ENCODE results near the gene SLIRP.

DNA sequence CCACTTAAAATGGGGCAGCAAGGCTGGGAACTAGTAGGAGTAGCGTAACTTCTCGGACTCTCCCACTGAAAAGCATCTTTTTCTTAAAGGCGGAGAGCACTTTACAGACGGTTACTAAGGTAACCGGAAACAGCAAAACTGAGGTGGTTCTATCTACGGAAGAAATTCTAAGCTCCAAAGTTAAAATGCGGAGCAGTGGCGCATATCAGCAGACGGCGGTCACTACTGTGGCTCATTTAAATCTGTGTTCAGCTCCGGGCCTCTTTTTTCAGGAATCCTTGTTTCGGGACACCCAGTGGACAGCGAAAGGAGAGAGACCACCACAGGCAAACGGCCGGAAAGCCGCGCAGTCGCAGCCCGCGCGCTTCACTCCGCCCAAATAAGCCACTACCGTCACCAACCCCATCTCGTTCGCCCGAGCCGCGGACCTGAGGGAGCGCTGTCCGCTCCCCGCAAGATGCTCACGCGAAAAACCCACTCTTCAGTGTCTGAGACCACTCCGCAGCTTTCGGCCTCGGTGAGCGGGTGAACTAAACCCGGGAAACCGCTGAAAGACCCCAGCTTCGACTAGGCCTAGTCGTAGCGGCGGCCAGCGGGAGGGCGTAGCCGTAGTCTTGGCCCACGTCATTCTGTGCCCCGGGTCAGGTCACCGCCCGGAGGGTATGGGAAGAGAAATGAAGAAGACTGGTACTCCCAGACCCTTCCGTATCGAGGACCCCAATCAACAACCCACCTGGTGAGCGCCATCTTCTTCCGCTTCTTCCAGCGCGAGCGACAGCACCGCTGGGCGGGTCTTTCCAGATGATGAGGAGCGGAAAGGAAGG is 52.7 kb downstream of the SLIRP start, which contains the start of gene SNW1:
- TF ChIP-seq, protein P1, sequence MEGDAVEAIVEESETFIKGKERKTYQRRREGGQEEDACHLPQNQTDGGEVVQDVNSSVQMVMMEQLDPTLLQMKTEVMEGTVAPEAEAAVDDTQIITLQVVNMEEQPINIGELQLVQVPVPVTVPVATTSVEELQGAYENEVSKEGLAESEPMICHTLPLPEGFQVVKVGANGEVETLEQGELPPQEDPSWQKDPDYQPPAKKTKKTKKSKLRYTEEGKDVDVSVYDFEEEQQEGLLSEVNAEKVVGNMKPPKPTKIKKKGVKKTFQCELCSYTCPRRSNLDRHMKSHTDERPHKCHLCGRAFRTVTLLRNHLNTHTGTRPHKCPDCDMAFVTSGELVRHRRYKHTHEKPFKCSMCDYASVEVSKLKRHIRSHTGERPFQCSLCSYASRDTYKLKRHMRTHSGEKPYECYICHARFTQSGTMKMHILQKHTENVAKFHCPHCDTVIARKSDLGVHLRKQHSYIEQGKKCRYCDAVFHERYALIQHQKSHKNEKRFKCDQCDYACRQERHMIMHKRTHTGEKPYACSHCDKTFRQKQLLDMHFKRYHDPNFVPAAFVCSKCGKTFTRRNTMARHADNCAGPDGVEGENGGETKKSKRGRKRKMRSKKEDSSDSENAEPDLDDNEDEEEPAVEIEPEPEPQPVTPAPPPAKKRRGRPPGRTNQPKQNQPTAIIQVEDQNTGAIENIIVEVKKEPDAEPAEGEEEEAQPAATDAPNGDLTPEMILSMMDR (IDR thresholded peaks at IDR 0.05) = peak in 1 of 6 experiments; percentile 18
- peak; percentile 63 to 82 for TF ChIP-seq POLR2A (IDR thresholded peaks at IDR 0.05)

All from adrenal gland (tissue), 5 donors.